SH-SY5Y (cell line): ENCODE measurements around the gene HOXA13.

Experiments
- GATA2 ChIP-seq: IDR thresholded peaks from 2 replicates; pipeline ENCODE4 v1.6.1; 2011; ENCODE audit warnings: mild to moderate bottlenecking, low read depth, low read length
- GATA3 ChIP-seq: IDR thresholded peaks from 2 replicates; pipeline ENCODE4 v1.6.1; 2011; ENCODE audit warnings: low read depth, mild to moderate bottlenecking, low read length, moderate library complexity

GRCh38 chr7:27198871-27199801 is 755 bp downstream of the HOXA13 start:
- TF ChIP-seq GATA2 (no peak), GATA3 (no peak)
